ENCODE results near the gene S100A4.
"Not testable (repeated sequence)": the region's sequence is repeated elsewhere in the genome, so short reads cannot be mapped to it uniquely, and the experiment has no call there.

Gene S100A4

GRCh38 chr1:153567621-153568366 lies 22.2 kb upstream of the S100A4 start:
- no peak for DNase-seq (ENCODE audit: low read depth in 2 of 2)

DNA sequence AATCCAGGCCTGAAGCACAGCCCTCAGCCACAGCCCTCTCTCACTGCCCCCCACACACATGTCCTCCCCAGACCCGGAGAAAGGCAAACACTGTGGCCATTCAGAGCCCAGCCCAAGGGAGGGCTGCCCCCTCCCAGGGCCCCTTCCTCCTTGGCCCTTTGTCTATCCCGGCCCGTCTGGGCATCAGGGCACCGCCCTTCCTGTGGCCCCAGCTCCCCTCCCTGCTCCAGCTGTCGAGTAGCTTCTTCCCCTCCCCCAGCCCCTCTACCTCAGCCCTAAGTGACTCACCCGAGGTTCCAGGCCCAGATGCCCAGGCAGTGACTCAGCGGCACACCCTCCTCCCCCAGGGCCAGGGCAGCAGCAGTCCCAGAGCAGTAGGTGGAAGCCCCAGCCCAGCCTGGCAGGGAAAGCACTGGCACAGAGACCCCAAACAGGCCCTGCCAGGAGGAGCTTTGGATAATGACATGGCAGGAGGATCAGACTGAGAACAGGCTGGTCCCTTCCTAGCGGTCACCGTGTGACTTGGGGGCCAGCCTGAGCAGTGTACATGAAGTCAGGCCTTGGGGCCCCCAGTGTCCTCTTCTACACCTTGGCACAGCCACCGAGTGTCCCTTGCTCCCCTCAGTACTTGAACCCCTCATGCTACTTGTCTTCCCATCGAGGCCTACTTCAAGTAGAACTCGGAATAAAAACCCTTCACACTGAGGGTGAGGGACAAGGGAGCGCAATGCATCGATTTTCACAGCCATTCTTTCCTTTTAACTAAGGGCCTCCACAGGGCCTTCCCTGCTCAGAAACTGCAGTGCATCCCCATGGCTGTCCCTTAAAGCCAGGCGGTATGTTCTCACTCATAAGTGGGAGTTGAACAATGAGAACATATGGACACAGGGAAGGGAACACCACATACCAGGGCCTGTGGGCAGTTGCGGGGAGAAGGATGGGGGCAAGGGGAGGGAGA lies 21.1 kb upstream of the S100A4 start:
- peak; percentile 75 to 82 for DNase-seq (ENCODE audit: low read depth in 2 of 2)

- peak in 1 of 2 donors; percentile 43 for DNase-seq (ENCODE audit: low read depth in 2 of 2)
Measured at GRCh38 chr1:153565529-153566374, 20.1 kb upstream of the S100A4 start, which contains the start of gene S100A2. TSS of gene S100A2 (minus strand) at chr1:153565844. CDS start at chr1:153563877, 1,967 bp downstream.

GRCh38 chr1:153563991-153564390 lies 18.4 kb upstream of the S100A4 start:
- no peak for DNase-seq (ENCODE audit: low read depth in 2 of 2)

GRCh38 chr1:153563483-153563901 lies 17.9 kb upstream of the S100A4 start:
- no peak for DNase-seq (ENCODE audit: low read depth in 2 of 2)

GRCh38 chr1:153562021-153562420 lies 16.4 kb upstream of the S100A4 start:
- DNase-seq (ENCODE audit: low read depth in 2 of 2): not testable (repeated sequence)

GRCh38 chr1:153561466-153561985 lies 15.9 kb upstream of the S100A4 start:
- DNase-seq (ENCODE audit: low read depth in 2 of 2): no peak

DNA sequence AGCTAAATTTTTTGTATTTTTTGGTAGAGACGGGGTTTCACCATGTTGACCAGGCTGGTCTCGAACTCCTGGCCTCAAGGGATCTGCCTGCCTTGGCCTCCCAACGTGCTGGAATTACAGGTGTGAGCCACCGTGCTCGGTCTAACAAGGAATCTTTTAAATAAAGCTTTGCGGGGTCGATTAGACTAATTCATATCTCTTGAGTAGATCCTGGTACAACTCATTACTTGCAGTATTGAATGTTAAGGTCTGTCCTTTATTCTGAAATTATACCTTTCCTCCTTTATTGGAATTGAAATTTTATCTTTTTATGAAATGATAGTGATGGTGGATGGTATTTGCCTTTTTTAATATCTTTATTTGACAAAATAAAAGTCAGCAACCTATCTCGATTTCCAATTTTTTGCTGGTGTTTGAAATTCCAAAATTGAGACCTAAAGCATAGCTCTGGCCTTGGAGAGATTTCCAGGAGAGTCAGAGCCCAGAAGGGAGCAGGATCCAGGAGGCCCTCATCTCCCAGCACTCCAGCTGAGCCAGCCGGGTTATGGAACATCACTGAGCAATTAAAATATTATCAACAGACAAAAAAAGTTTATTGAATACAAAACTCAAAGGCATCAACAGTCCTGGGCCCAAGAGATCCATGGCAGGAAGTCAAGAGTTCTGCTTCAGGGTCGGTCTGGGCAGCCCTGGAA lies 15.3 kb upstream of the S100A4 start:
- DNase-seq (ENCODE audit: low read depth in 2 of 2): no peak

DNA sequence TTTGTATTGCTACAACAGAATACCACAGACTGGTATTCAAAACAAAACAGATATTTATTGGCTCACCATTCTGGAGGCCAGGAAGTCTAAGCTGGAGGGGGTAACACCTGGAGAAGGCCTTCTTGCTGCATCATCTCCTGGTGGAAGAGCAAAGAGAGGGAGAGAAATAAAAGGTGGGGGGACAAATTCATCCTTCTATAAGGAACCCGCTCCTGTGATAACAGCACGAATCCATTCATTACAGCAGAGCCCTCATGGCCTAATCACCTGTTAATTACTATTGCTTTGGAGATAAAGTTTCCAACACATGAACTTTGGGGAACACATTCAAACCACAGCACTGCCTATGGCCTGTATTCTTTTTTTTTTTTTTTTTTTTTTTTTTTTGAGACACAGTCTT lies 14.6 kb upstream of the S100A4 start:
- DNase-seq (ENCODE audit: low read depth in 2 of 2): no peak

DNA sequence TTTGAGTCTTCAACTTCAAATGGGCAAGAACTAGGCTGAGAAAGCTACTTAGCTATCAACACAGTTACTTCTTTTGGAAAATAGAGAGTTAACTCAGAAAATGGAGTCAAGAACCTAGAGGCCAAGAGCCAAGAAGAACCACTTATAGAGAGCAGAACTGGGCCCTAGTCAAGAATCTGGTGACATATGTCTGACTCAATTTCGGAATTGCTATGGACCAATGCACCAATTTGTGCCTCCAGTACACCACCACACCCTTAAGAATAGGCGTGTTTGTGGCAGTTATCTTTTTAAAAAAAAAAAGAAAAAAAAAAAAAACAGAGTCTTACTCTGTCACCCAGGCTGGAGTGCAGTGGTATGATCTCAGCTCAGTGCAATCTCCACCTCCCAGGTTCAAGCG lies 12.3 kb upstream of the S100A4 start:
- DNase-seq (ENCODE audit: low read depth in 2 of 2): no peak

GRCh38 chr1:153556348-153556747 lies 10.7 kb upstream of the S100A4 start:
- no peak for DNase-seq (ENCODE audit: low read depth in 2 of 2)

- no peak for DNase-seq (ENCODE audit: low read depth in 2 of 2)
Measured at GRCh38 chr1:153553830-153554541, 8.4 kb upstream of the S100A4 start.

- DNase-seq (ENCODE audit: low read depth in 2 of 2): no peak
Measured at GRCh38 chr1:153553096-153553495, 7.5 kb upstream of the S100A4 start.

DNA sequence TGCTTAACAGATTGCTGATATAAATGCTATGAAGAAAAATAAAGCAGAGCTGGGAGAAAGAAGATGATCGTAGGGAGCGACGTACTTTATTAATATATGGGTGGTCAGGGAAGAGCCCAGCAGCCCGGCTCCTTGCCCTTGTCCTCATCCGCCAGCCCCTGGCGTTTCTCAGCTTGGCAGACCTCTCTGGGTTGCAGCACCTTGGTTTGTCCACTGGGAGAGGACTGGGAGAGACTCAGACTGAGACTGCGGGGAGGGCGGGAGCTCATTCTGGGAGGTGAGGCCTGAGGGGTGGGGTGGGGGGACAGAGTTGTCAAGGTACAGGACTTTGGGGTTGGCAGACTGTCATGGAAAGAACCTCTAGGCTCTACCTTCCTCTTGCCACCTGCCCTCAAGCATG lies 6.7 kb upstream of the S100A4 start:
- no peak for DNase-seq (ENCODE audit: low read depth in 2 of 2)

- no peak for DNase-seq (ENCODE audit: low read depth in 2 of 2)
Measured at GRCh38 chr1:153550827-153551500, 5.4 kb upstream of the S100A4 start.

DNA sequence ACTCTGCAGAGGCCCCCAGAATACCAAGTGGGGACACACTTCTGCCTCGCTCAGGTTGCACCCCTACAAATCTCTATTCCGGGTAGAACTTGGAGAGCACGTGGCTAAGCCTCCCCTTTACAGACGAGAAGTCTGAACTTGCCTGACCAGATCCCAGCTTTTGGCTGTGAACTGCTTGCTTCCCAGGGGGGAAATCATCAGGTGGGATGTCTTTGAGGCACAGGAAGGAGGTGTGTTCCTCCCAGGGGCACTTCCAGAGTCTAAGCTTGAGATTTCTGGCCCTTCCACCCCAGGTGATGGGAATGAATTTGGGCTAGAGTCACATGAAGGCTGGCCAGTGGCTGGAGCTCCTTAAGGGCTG lies 4.8 kb upstream of the S100A4 start:
- DNase-seq (ENCODE audit: low read depth in 2 of 2): no peak

- no peak for DNase-seq (ENCODE audit: low read depth in 2 of 2)
Measured at GRCh38 chr1:153549741-153550397, 4.3 kb upstream of the S100A4 start.

DNA sequence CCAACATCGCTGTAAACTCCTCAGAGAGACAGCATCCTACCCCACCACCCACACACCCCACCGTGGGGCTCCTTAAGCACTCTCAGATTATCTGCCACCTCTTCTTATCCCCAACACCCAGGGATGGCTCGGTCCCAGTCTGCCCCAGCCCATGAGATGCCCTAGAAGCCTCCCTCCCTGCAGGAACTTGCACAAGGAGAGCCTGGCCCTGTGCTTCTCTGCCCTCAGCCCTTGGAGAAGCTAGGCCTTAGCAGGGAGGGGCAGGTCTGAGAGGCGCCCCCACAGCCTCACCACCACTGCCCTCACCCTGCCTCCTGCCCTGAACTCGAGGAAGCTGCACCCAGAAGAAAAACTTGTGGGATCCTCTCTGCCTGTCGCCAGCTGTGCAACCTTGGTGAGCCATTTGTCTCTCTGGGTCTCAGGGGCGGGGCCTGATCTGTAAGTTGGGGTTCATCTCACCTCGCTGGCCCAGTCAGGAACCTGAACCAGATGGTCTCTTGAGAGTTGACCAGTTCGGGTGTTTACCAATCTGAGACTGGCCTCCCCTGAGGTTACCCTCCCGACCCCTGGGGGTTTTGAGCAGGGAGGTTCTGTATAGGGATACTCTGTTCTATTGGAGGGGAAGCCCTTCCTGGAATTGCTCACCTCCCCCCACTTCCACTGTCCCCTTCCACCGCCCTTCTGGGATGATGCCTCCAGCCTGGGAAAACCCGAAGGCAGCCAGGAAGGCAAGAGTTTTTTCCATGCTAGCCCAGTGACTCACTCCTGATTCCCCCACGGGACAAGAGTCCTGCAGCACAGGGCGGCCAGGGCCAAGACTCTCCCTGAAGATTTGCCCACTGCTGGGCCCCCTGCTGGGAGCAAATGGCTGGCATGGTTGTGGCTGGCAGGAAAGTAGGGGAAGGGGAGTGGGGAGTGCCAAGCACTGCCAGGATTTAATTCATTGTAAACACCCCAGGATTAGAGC lies 3.4 kb upstream of the S100A4 start, which contains the start of gene S100A3:
Gene S100A3 (minus strand): TSS at position 537 of the 967 bp plus-strand sequence. CDS start 773 bp downstream, outside the sequence.
- DNase-seq (ENCODE audit: low read depth in 2 of 2): no peak

Measured in stimulated activated CD4-positive, alpha-beta T cell treated with anti-CD3 and anti-CD28 coated beads, Interleukin-1b, Interleukin-23, amount 100 ng/mL, for 4 hours (primary cell).